Mucosa of gallbladder (tissue), 1 donor: ENCODE measurements around the gene SLC2A4RG. TPM values are rescaled to one million over a fixed set of nuclear protein-coding genes. Genes with fewer than 3 reads are reported as not detected.
A peak's percentile ranks its signal among the peaks of the same experiment; 100 is the strongest.
"Not testable (repeated sequence)": the region's sequence is repeated elsewhere in the genome, so short reads cannot be mapped to it uniquely, and the experiment has no call there.

Source experiments
- DNase-seq: peaks from one replicate; pipeline ENCODE4 v3.0.0-alpha.2; 2020; ENCODE audit warnings: low spot score
- total RNA-seq: library from RNA; stranded (reverse); gene quantifications from one replicate; pipeline ENCODE4 v1.2.1, GENCODE V29; 2021
- donor health status: DM: no; HTN: no; CAD: no.

Gene SLC2A4RG
- total RNA-seq, 1 donor from 2014 or later: 93.6 TPM

DNA sequence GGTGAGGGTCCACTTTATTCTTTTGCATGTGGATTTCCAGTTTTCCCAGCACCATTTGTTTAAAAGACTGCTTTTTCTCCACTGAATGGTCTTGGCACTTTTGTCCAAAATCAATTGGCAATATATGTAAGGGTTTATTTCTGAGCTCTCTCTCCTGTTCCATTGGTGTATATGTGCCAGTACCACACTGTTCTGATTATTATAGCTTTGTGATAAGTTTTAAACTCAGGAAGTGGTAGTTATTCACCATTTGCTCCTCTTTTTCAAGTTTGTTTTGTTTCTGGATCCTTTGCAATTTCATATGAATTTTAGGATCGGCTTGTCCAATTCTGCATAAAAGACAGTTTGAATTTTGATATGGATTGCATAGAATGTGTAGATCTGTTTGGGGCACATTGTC lies 27.4 kb upstream of the SLC2A4RG start:
- DNase-seq: no peak

- DNase-seq: no peak
These were observed 24.7 kb upstream of the SLC2A4RG start for GRCh38 chr20:63714858-63715257.

DNA sequence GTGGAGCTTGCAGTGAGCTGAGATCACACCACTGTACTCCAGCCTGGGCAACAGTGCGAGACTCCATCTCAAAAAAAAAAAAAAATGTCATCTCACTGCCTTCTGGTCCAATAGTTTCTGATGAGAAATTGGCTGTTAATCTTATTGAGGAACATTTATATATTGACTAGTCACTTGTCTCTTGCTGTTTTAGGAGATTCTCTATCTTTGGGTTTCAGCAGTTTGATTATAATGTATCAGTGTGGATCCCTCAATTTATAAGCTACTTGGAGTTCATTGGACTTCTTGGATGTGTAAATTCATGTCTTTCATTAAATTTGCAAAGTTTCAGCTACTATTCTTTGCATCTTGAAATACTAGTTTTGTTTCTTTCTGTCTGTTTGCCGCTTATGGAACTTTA lies 20.6 kb upstream of the SLC2A4RG start:
- no peak for DNase-seq

DNA sequence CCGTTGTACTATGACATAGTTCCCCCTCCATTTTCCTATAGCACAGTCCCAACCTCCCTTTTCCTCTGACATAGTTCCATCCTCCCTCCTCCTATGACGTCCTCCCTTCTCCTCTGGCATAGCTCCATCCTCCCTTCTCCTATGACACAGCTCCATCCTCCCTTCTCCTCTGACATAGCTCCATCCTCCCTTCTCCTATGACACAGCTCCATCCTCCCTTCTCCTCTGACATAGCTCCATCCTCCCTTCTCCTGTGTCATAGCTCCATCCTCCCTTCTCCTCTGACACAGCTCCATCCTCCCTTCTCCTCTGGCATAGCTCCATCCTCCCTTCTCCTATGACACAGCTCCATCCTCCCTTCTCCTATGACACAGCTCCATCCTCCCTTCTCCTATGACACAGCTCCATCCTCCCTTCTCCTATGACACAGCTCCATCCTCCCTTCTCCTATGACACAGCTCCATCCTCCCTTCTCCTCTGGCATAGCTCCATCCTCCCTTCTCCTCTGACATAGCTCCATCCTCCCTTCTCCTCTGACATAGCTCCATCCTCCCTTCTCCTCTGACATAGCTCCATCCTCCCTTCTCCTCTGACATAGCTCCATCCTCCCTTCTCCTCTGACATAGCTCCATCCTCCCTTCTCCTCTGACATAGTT lies 16.5 kb upstream of the SLC2A4RG start:
- DNase-seq: not testable (repeated sequence)

DNA sequence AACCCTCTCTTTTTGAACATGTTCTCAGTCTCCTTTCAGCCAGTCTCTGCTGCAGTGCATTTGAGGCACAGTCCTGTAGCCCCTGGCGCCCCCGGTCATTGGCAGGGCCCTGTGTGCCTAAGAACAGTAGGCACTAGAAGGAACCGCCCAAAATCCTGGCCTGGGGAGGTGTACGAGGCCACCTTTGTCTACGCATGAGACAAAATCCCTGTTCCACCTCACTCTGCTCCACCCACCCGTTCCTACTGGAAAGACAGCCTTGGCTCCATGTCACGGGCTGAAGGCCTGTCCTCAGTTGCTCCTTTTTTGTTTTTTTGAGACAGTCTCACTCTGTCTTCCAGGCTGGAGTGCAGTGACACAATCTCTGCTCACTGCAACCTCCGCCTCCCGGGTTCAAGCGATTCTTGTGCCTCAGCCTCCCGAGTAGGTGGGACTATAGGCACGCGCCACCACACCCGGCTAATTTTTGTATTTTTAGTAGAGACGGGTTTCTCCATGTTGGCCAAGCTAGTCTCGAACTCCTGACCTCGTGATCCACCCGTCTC lies 9.3 kb upstream of the SLC2A4RG start:
- DNase-seq: not testable (repeated sequence)

DNA sequence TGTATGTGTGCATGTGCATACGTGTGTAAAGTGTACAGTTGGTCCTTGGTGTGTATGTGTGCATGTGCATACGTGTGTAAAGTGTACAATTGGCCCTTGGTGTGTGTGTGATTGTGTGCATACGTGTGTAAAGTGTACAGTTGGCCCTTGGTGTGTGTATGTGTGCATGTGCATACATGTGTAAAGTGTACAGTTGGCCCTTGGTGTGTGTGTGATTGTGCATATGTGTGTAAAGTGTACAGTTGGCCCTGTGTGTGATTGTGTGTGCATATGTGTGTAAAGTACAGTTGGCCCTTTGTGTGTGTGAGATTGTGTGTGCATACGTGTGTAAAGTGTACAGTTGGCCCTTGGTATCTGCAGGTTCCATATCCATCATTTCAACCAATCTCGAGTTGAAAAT lies 8.2 kb upstream of the SLC2A4RG start:
- no peak for DNase-seq

- no peak for DNase-seq
These were observed 7.2 kb upstream of the SLC2A4RG start for GRCh38 chr20:63732118-63733095.

DNA sequence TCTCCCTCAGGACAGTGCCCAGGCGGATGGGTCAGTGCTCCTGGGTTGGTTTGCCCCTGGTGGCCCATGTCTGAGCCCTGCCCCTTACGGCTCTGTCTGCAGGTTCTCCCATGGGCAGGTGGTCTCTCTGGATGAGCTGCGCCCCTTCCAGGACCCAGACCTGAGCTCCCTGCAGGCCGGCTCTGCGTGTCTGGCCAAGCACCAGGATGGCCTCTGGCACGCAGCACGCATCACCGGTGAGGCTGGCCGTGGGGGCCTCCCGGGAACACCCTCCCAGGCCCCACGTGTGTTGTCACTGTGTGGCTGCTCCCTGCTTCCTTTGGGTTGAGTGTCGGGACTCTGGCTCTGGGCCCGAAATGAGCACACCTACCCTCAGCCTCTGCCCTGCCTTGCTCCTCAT lies 6.5 kb upstream of the SLC2A4RG start:
- DNase-seq: no peak

- no peak for DNase-seq
These were observed 5.9 kb upstream of the SLC2A4RG start for GRCh38 chr20:63733579-63734081.

GRCh38 chr20:63734111-63734945 lies 5.2 kb upstream of the SLC2A4RG start:
- no peak for DNase-seq

DNA sequence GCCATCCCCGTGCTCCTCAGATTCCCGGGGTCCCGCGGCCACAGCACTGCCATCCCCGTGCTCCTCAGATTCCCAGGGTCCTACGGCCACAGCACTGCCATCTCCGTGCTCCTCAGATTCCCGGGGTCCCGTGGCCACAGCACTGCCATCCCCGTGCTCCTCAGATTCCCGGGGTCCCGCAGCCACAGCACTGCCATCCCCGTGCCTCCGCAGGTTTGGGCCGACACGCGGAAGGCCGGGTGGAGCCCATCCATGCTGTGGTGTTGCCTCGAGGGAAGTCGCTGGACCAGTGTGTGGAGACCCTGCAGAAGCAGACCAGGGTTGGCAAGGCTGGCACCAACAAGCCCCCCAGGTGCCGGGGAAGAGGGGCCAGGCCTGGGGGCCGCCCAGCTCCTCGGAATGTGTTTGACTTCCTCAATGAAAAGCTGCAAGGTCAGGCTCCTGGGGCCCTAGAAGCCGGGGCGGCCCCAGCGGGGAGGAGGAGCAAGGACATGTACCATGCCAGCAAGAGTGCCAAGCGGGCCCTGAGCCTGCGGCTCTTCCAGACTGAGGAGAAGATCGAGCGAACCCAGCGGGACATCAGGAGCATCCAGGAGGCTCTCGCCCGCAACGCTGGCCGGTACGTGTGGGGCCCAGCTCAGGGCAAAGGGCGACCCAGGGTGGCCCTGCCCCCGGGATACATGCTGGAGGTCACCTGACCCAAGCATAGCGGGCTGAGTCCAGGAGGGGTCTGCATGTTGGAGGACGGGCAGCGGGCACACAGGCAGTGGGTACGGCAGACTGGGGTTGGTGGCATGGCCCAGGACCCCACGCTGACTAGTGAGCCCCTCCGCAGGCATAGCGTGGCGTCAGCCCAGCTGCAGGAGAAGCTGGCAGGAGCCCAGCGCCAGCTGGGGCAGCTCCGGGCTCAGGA lies 4.4 kb upstream of the SLC2A4RG start:
- no peak for DNase-seq

- peak; percentile 34 for DNase-seq
These were observed 3.5 kb upstream of the SLC2A4RG start, which contains the start of gene LIME1 for GRCh38 chr20:63735859-63736718. Gene LIME1 (plus strand): TSS chr20:63736664. CDS start chr20:63737550, 886 bp downstream.

DNA sequence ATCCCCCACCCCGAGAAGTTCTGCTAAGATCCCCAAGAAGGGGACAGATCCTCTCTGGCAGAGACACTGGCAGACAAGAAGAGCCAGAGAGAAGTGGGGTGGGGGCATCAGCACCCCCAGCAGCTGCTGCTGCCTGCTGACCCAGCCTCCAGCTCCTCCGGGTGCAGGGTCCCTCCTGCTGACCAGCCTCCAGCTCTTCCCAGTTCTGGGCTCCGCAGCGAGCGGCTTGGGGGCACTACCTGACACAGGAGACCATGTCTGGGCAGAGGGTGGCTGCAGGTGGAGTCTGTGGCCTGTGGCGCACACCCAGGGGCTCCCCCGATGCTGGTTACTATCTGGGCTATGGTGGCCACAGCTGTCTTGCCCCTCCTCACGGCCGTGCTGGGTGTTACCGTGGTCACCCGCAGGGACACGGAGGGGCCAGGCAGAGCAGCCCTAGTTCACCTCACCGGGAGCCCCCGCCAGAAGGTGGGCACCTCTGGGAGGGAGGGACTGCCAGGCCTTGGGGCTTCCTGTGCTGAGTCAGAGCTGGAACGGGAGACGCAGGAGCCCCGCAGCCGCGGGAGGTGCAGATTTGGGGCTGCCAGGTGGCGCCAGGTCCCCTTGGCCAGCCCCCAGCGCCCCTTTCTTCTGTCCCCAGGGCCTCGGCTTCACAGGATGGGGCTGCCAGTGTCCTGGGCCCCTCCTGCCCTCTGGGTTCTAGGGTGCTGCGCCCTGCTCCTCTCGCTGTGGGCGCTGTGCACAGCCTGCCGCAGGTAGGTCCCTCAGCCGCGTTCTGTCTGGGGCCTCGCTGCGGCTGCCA lies 2.5 kb upstream of the SLC2A4RG start:
- no peak for DNase-seq

GRCh38 chr20:63737695-63737944 lies 2.0 kb upstream of the SLC2A4RG start:
- no peak for DNase-seq

DNA sequence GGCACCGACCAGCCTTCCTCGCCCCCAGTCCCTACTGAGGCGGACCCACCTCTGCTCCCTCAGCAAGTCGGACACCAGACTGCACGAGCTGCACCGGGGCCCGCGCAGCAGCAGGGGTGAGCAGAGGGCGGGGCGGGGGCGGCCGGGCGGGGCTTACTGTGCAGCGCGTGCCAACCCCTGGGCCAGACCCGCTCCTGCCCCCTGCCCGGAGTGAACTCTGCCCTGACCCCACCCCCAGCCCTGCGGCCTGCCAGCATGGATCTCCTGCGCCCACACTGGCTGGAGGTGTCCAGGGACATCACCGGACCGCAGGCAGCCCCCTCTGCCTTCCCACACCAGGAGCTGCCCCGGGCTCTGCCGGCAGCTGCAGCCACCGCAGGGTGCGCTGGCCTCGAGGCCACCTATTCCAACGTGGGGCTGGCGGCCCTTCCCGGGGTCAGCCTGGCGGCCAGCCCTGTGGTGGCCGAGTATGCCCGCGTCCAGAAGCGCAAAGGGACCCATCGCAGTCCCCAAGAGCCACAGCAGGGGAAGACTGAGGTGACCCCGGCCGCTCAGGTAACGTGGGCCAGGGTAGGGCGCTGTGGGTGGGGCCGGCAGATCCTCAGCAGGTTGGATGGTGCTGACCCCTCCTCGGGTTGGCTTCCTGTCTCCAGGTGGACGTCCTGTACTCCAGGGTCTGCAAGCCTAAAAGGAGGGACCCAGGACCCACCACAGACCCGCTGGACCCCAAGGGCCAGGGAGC lies 1.5 kb upstream of the SLC2A4RG start:
- DNase-seq: no peak

GRCh38 chr20:63738687-63739129 lies 868 bp upstream of the SLC2A4RG start:
- DNase-seq: peak; percentile 51

GRCh38 chr20:63740070-63740626 lies 572 bp downstream of the SLC2A4RG start:
- DNase-seq: peak; percentile 32
